GM15510 (cell line): ENCODE data around the gene ITIH4.

Source experiments
- POLR2A ChIP-seq: IDR thresholded peaks from 3 replicates; pipeline ENCODE4 v1.6.1; 2011; ENCODE audit warnings: borderline replicate concordance; ENCODE audit not compliant: insufficient read length; ENCODE audit errors: extremely low read depth

ITIH4 gene

GRCh38 chr3:52777127-52777958, 53.1 kb downstream of the ITIH4 start, which contains the start of gene ITIH1:
Gene ITIH1 (plus strand): TSS chr3:52777599. CDS start chr3:52777616, 17 bp downstream.
- no peak for TF ChIP-seq POLR2A

DNA sequence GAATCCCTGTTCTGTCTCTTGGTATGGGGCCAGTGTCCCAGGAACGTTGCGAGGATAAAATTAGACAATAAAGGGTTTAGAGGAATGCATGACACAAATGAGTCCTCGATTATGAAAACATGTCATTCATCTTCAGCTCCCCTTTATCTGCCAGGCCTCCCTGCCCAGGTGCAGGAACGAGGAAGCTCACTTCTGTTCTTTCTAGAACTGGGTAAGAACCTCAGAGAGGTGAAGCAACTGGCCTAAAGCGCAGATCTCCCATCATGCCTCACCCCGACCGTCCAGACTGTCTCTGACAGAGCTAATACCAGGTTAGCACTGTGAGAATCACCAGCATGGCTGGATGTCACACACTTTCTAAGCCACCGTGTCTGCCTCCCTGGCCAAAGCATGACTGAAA, 54.6 kb downstream of the ITIH4 start:
- no peak for TF ChIP-seq POLR2A

- TF ChIP-seq POLR2A: no peak
These were observed 55.3 kb downstream of the ITIH4 start for GRCh38 chr3:52774901-52775864.

- TF ChIP-seq POLR2A: no peak
These were observed 56.3 kb downstream of the ITIH4 start for GRCh38 chr3:52774066-52774713.

- TF ChIP-seq POLR2A: no peak
These were observed 57.0 kb downstream of the ITIH4 start for GRCh38 chr3:52773361-52774065.

DNA sequence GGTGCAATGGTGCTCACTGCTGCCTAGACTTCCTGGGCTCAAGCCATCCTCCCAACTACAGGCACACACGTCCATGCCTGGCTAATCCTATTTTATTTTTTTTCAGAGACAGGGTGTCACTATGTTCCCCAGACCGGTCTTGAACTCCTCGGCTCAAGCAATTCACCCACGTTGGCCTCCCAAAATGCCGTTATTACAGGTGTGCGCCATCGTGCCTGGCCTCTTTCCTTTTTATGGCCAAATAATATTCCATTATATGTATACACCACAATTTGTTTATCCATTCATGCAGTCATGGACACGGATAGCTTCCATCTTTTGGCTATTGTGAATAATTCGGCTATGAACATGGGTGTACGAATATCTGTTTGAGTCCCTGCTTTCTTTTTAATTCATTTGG, 58.8 kb downstream of the ITIH4 start:
- TF ChIP-seq POLR2A: no peak

- TF ChIP-seq POLR2A: no peak
These were observed 59.2 kb downstream of the ITIH4 start for GRCh38 chr3:52771334-52771681.

- peak; percentile 90 for TF ChIP-seq POLR2A
These were observed 59.8 kb downstream of the ITIH4 start, which contains the start of gene NEK4 for GRCh38 chr3:52770496-52771333. Gene NEK4 (minus strand): TSS chr3:52770940. CDS start chr3:52770746, 194 bp downstream.

- no peak for TF ChIP-seq POLR2A
These were observed 60.6 kb downstream of the ITIH4 start for GRCh38 chr3:52769786-52770455.

- no peak for TF ChIP-seq POLR2A
These were observed 67.0 kb downstream of the ITIH4 start for GRCh38 chr3:52763466-52763865.
